ENCODE data around the gene TMEM91.
A peak's percentile ranks its signal among the peaks of the same experiment; 100 is the strongest.

- TF ChIP-seq RFX5 (IDR thresholded peaks at IDR 0.05; ENCODE audit: low read length) (no peak), EP300 (IDR thresholded peaks at IDR 0.05; ENCODE audit: borderline replicate concordance in 1 of 2, low read depth in 1 of 2, low read length in 1 of 2) (no peak), MXI1 (IDR thresholded peaks at IDR 0.05; ENCODE audit: low read depth, low read length) (no peak), CTCF (IDR thresholded peaks at IDR 0.05) (peak; percentile 34; the same call in 1 of the 2 replicates), EZH2phosphoT487 (IDR thresholded peaks at IDR 0.05; ENCODE audit: borderline replicate concordance, low read depth) (no peak), YY1 (IDR thresholded peaks at IDR 0.05; ENCODE audit: low read depth) (no peak), RAD21 (IDR thresholded peaks at IDR 0.05; ENCODE audit: low read length) (no peak), TAF1 (IDR thresholded peaks at IDR 0.05; ENCODE audit: borderline replicate concordance, low read depth, low read length) (no peak), GABPA (IDR thresholded peaks at IDR 0.05; ENCODE audit: low read depth) (no peak), CHD2 (IDR thresholded peaks at IDR 0.05; ENCODE audit: low read length, partially characterized antibody) (no peak), TCF12 (IDR thresholded peaks at IDR 0.05) (no peak), ELF1 (IDR thresholded peaks at IDR 0.05) (no peak)
- TF ChIP-seq, protein P1, sequence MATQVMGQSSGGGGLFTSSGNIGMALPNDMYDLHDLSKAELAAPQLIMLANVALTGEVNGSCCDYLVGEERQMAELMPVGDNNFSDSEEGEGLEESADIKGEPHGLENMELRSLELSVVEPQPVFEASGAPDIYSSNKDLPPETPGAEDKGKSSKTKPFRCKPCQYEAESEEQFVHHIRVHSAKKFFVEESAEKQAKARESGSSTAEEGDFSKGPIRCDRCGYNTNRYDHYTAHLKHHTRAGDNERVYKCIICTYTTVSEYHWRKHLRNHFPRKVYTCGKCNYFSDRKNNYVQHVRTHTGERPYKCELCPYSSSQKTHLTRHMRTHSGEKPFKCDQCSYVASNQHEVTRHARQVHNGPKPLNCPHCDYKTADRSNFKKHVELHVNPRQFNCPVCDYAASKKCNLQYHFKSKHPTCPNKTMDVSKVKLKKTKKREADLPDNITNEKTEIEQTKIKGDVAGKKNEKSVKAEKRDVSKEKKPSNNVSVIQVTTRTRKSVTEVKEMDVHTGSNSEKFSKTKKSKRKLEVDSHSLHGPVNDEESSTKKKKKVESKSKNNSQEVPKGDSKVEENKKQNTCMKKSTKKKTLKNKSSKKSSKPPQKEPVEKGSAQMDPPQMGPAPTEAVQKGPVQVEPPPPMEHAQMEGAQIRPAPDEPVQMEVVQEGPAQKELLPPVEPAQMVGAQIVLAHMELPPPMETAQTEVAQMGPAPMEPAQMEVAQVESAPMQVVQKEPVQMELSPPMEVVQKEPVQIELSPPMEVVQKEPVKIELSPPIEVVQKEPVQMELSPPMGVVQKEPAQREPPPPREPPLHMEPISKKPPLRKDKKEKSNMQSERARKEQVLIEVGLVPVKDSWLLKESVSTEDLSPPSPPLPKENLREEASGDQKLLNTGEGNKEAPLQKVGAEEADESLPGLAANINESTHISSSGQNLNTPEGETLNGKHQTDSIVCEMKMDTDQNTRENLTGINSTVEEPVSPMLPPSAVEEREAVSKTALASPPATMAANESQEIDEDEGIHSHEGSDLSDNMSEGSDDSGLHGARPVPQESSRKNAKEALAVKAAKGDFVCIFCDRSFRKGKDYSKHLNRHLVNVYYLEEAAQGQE (IDR thresholded peaks at IDR 0.05; ENCODE audit: low read depth, low read length), result no peak
- TF ChIP-seq, protein P2, sequence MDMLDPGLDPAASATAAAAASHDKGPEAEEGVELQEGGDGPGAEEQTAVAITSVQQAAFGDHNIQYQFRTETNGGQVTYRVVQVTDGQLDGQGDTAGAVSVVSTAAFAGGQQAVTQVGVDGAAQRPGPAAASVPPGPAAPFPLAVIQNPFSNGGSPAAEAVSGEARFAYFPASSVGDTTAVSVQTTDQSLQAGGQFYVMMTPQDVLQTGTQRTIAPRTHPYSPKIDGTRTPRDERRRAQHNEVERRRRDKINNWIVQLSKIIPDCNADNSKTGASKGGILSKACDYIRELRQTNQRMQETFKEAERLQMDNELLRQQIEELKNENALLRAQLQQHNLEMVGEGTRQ (IDR thresholded peaks at IDR 0.05; ENCODE audit: borderline replicate concordance, low read depth, low read length), result no peak
Measured at GRCh38 chr19:41366089-41366488, 10.2 kb upstream of the TMEM91 start.

Data from SK-N-SH (cell line).